T-helper 9 cell (primary cell): ENCODE data around the gene KANSL3.
"Not testable (repeated sequence)": the region's sequence is repeated elsewhere in the genome, so short reads cannot be mapped to it uniquely, and the experiment has no call there.

Experiments
- DNase-seq: peaks from one replicate; pipeline ENCODE4 v3.0.0-alpha.2; 2020

The KANSL3 gene

DNA sequence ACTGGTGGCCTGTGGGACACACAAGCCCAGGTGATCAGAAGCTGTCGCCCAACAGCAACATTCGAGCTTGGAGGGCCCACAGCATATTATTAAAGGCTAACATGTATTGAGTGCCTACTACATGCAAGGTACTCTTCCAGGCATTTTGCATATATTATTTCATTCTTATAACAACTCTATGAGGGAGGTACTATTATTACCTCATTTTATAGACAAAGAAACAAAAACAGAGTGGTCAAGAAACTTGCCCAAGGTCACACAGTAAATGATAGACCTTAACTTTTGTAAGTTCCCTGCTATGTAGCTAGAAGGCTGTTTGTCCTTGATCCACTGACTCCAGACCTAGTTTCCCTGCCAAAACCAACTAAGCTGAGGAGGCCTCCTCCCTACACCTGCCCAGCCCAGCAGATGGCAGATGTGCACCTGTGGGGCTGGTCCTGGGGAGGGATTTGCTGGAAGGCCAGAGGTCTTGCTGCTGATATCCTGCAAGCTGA is 35.7 kb downstream of the KANSL3 start:
- DNase-seq = no peak

- DNase-seq = no peak
Observed at GRCh38 chr2:96601382-96602292, 36.5 kb downstream of the KANSL3 start.

DNA sequence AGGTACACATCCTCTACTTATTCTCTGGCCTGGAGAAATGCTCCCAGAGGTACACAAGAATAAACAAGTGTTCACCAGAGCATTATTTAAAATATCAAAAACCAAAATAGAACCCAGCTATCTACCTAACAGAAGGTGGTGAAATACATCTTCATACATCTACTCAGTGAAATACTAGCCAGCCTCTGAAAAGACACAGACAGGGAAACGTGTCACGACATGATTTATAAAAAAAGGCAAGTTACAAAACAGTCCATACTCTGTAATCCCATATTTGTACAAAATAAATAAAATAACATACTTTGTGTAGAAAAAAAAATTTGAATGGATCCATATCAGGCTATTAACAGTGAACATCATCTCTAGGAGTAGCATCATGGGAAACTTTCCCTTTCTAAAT is 38.2 kb downstream of the KANSL3 start:
- no peak for DNase-seq

DNA sequence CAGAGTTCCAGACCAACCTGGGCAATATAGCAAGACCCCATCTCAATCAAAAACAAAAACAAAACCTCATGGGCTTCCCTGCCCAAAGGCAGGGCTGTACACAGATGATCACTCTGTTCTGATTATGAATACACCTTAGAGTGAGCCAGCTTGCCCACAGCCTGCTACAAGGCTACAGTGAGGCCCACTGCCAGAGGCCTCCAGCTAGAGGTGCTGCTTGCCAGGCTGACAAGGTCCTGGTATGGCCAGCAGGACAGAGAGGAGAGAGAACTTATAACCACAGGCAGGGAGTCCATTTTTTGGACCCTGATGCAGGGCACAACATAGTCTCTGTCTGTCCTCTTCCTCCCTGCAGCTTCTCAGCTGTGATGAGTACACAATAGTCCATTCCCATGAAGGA is 41.5 kb downstream of the KANSL3 start:
- no peak for DNase-seq

DNA sequence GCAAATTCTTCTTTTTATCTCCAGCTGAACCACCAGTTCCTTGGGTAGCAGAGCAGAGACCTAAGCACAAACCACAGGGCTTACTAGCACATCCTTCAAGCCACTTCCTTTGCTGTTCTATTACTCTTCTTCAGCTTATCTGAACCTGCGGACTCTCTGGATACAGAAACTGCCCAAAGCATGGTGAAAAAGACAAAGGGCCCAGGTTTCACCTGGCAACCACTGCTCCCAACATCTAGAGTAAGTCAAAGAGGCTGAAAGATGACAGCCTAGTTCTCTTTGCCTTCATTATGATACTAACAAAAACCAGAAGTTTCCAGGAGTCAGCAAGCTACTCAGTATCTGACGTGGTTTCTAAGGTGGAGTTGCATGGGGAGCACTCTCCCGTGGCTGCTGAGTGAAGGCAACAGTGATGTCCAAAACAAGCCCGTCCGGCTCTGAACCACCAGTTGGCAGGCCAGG is 43.4 kb downstream of the KANSL3 start:
- no peak for DNase-seq

- DNase-seq = no peak
Observed at GRCh38 chr2:96594282-96594681, 43.8 kb downstream of the KANSL3 start.

DNA sequence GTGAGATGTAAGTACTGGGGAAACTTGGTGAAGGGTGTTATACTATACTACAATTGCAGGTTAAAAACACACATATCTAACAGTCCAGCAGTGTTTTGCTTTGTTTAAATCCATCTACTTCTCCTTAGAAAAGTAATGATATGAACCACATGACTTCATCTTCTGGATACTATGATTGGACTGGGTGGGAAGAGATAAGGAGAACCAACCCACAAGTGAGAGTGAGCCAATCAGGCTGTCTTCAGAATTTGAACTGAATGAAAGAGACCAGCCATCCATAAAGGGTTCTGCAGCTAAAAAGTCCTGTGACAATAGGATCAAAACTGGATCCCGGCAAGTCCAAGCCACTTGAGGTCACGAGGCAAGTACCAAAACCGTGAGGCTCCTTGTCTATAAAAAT is 46.6 kb downstream of the KANSL3 start:
- DNase-seq = no peak

DNA sequence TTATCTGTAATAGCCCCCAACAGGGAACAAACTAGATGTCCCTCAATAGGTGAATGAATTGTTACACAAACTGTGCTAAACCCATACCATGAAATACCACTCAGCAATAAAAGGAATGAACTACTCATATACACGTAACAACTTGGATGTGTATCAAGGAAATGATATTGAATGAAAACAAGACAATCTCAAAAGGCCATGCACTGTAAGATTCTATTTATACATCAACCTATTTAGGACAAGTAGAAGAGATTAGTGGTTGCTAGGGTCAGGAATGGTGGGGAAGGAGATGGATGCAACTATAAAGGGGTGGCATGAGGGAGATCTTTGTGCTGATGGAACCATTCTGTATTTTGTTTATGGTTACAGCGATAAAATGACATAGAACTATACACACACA is 47.1 kb downstream of the KANSL3 start:
- no peak for DNase-seq

- DNase-seq = no peak
Observed at GRCh38 chr2:96587843-96588242, 50.3 kb downstream of the KANSL3 start.

- DNase-seq = no peak
Observed at GRCh38 chr2:96584017-96584416, 54.1 kb downstream of the KANSL3 start.

GRCh38 chr2:96580771-96581170 is 57.3 kb downstream of the KANSL3 start:
- no peak for DNase-seq

- no peak for DNase-seq
Observed at GRCh38 chr2:96579422-96579821, 58.7 kb downstream of the KANSL3 start.

GRCh38 chr2:96578731-96579130 is 59.4 kb downstream of the KANSL3 start:
- no peak for DNase-seq

- DNase-seq = no peak
Observed at GRCh38 chr2:96577501-96577900, 60.6 kb downstream of the KANSL3 start.

DNA sequence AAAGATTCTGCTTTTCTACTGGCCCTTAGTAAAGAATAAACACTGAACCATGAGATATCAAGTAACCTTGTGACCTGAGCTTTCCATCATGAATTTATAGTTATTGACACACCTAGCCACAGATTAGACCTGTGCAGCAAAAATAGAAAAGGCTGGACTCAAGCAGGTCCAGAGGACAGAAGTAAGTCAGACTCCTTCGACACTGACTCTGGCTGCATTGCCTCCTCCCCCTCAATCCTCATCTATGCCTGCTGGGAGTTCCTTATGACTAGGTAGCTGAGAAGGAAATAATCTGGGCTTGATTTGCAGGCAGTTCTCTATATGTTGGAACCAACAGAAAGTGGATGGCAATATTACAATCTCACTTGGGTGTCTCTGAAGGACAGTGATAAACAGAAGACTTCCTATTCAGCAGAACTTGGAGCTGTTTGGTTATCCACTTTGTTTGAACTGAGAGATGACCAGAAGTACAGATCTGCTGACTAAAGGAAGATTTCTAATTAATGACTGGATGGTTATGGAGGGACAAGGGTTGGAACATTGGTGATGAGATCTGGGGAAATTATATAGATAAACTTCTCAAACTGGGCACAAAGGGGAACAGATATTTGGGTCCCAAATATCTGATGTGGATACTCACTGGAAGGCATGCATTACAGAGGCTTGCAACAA is 62.2 kb downstream of the KANSL3 start:
- DNase-seq = no peak

DNA sequence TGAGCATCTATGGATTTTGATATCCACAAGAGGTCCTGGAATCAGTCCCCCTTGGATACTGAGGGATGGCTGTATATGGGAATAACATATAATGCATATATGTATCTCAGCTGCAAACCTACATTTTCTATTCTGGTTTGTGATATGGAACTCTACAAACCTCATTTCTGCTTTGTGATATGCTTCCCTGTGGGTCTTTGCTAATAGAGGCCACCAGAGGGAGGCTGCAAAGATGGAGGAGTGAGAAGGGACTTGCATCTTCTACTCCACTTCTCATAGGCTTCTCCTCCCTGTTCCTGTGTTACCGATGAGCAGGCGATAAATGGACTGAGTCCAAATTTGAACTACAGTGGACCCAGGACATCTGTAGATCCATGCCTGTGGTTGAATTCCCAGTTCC is 63.7 kb downstream of the KANSL3 start:
- no peak for DNase-seq

DNA sequence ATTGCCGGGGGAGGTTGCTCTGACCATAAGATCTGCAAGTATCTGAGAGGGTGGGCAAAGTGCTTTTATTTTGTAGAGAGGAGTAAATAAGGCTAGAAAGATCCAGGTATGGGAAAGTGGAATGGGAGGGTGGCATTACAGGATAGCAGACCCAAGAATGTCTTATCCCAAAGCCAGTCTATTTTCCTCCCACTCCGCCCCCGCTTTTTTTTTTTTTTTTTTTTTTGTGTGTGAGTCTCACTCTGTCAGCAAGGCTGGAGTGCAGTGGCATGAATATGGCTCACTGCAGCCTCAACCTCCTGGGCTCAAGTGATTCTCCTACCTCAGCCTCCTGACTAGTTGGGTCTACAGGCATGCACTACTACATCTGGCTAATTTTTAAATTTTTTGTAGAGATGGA is 70.0 kb downstream of the KANSL3 start:
- DNase-seq = no peak

DNA sequence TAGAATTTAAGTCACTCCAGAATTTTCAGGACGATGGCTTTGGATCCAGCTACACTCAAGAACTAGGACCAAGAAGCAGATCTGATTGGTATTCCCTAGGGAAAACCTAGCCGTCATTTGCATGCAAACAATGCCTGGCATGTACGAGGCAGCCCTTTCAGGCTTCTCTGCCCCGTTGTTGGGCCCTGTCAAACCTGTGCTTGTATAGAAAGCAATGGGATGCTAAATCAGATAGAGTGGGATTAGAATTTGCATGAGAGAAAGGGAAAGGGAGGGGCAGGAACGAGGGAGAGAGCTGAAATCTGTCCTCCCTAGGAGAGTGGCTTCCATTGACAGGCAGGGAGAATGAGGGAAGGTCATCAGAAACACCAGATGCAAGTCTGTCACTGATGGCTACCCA is 73.0 kb downstream of the KANSL3 start:
- DNase-seq = no peak

GRCh38 chr2:96564563-96564962 is 73.5 kb downstream of the KANSL3 start:
- DNase-seq = no peak

- no peak for DNase-seq
Observed at GRCh38 chr2:96564026-96564425, 74.1 kb downstream of the KANSL3 start.

- no peak for DNase-seq
Observed at GRCh38 chr2:96558485-96558884, 79.6 kb downstream of the KANSL3 start.

- no peak for DNase-seq
Observed at GRCh38 chr2:96558061-96558460, 80.1 kb downstream of the KANSL3 start.

- DNase-seq = not testable (repeated sequence)
Observed at GRCh38 chr2:96557421-96557820, 80.7 kb downstream of the KANSL3 start.
